Measurements from ENCODE around the gene CLOCK. TPM values are rescaled to one million over a fixed set of nuclear protein-coding genes. Genes with fewer than 3 reads are reported as not detected.

CLOCK gene
- polyA plus RNA-seq, 1 of the 3 experiments (the other 2 are of a cell fraction) = 4.2 TPM

GRCh38 chr4:55409468-55410171, 137.1 kb downstream of the CLOCK start:
- WGBS (ENCODE audit: low lambda C conversion rate) = 90% methylated on average over 10 of the region's 10 CpGs
- no peaks in the 10 kb centered on the region for H3K9me3 ChIP-seq
- ChIA-PET CTCF (interaction anchor here (1.0 to 3.7 kb wide), 4 partner anchors 8 to 455 kb away, joined by 3 to 16 read pairs (median 5); partner anchors contain the start of gene SRD5A3), POLR2A (no interaction called here)
- H3K27me3 ChIP-seq (ENCODE audit: insufficient read depth) = no peaks in the 10 kb centered on the region
- H3K9me2 ChIP-seq = no peaks in the 10 kb centered on the region
- no peak for DNase-seq
- TF ChIP-seq POLR2AphosphoS5 (IDR thresholded peaks at IDR 0.05; ENCODE audit: low read depth, low read length) (no peak), CTCF (IDR thresholded peaks at IDR 0.05) (peak; percentile 31; the same call in 1 of the 2 replicates), SMC3 (IDR thresholded peaks at IDR 0.05; ENCODE audit: low read depth, low read length) (peak; percentile 8; the same call in 1 of the 2 replicates), RAD21 (IDR thresholded peaks at IDR 0.05; ENCODE audit: low read length) (peak; percentile 48), USF2 (IDR thresholded peaks at IDR 0.05; ENCODE audit: borderline replicate concordance, low read depth, low read length) (no peak)
- peaks cover 46 to 58% of the 10 kb centered on the region in 2 experiments for H3K36me3 ChIP-seq (replicated peaks in 1 of 2; ENCODE audit: control insufficient read depth in 1 of 2, insufficient read depth in 2 of 2, low read length in 1 of 2)
- H3K27ac ChIP-seq (ENCODE audit: low read depth in 2 of 2, low read length in 1 of 2) = no peak overlapping the region; a peak in 1 of 4 replicates
- H3K9ac ChIP-seq = no peak overlapping the region
- no peak overlapping the region for H3K4me2 ChIP-seq
- no peak overlapping the region for H3K4me3 ChIP-seq (ENCODE audit: low read depth in 2 of 2, low read length in 1 of 2)
- peaks cover 92% of the 10 kb centered on the region for H4K20me1 ChIP-seq (ENCODE audit: insufficient read depth)
- peaks cover 100% of the 10 kb centered on the region for H3K79me2 ChIP-seq (ENCODE audit: insufficient read depth)
- H2AFZ ChIP-seq (ENCODE audit: low read depth) = no peak overlapping the region
- H3F3A ChIP-seq (replicated peaks; ENCODE audit: insufficient read depth) = peaks cover 6% of the 10 kb centered on the region
- H3K4me1 ChIP-seq (ENCODE audit: control insufficient read depth in 1 of 2, insufficient read depth in 2 of 2, low read depth in 1 of 2, low read length in 1 of 2) = no peaks in the 10 kb centered on the region; a peak in 2 of 4 replicates

GRCh38 chr4:55407764-55408163, 138.9 kb downstream of the CLOCK start:
- no peaks in the 10 kb centered on the region; a peak in 2 of 4 replicates for H3K4me1 ChIP-seq (ENCODE audit: control insufficient read depth in 1 of 2, insufficient read depth in 2 of 2, low read depth in 1 of 2, low read length in 1 of 2)
- H3K79me2 ChIP-seq (ENCODE audit: insufficient read depth) = peaks cover 100% of the 10 kb centered on the region
- no peak for DNase-seq
- WGBS (ENCODE audit: low lambda C conversion rate) = 96% methylated on average over 3 of the region's 3 CpGs
- TF ChIP-seq NRF1 (IDR thresholded peaks at IDR 0.05; ENCODE audit: low read depth, low read length) (no peak), EZH2phosphoT487 (IDR thresholded peaks at IDR 0.05; ENCODE audit: borderline replicate concordance, low read depth) (no peak), YY1 (IDR thresholded peaks at IDR 0.05; ENCODE audit: low read depth) (no peak), ZBTB33 (IDR thresholded peaks at IDR 0.05; ENCODE audit: borderline replicate concordance, low read depth) (no peak), RCOR1 (IDR thresholded peaks at IDR 0.05; ENCODE audit: low read length) (no peak), TAF1 (IDR thresholded peaks at IDR 0.05; ENCODE audit: borderline replicate concordance, low read depth, low read length) (no peak), SIN3A (IDR thresholded peaks at IDR 0.05; ENCODE audit: borderline replicate concordance, low read depth, low read length) (no peak), PBX3 (IDR thresholded peaks at IDR 0.05) (no peak)
- no peak overlapping the region for H3K27ac ChIP-seq (ENCODE audit: low read depth in 2 of 2, low read length in 1 of 2)
- no peak overlapping the region for H3K4me3 ChIP-seq (ENCODE audit: low read depth in 2 of 2, low read length in 1 of 2)
- POLR2A ChIA-PET = no interaction called here
- no peaks in the 10 kb centered on the region for H3K9me2 ChIP-seq
- H4K20me1 ChIP-seq (ENCODE audit: insufficient read depth) = peaks cover 93% of the 10 kb centered on the region
- no peaks in the 10 kb centered on the region for H3K27me3 ChIP-seq (ENCODE audit: insufficient read depth)
- no peak overlapping the region for H3K4me2 ChIP-seq
- no peaks in the 10 kb centered on the region for H3K9me3 ChIP-seq
- no peak overlapping the region for H3K9ac ChIP-seq
- CTCF ChIA-PET = interaction anchor here (1.4 to 3.7 kb wide), 2 partner anchors 19 to 61 kb away, joined by 3 to 16 read pairs; partner anchors contain the start of gene SRD5A3
- H3F3A ChIP-seq (replicated peaks; ENCODE audit: insufficient read depth) = peaks cover 6% of the 10 kb centered on the region
- no peak overlapping the region for H2AFZ ChIP-seq (ENCODE audit: low read depth)
- H3K36me3 ChIP-seq (replicated peaks in 1 of 2; ENCODE audit: control insufficient read depth in 1 of 2, insufficient read depth in 2 of 2, low read length in 1 of 2) = peaks cover 48 to 65% of the 10 kb centered on the region in 2 experiments
